Breast epithelium (tissue), 3 donors: ENCODE data around the gene ILK.

Experiments used
- CTCF ChIP-seq, 3 donors: fragments of 450-650 bp; IDR thresholded peaks; one replicate each; pipeline ENCODE4 v1.5.1; 2016 to 2017; ENCODE audit warnings: antibody characterized with exemption in 3 of 3, mild to moderate bottlenecking in 3 of 3, moderate library complexity in 3 of 3
- POLR2A ChIP-seq: fragments of 450-650 bp; IDR thresholded peaks from one replicate; pipeline ENCODE4 v1.6.1; 2016; ENCODE audit warnings: antibody characterized with exemption, mild to moderate bottlenecking, moderate library complexity
- POLR2AphosphoS5 ChIP-seq, 3 donors: sonication (generic); formaldehyde crosslinking; IDR thresholded peaks; one replicate each; pipeline ENCODE4 v1.6.1; 2017; ENCODE audit warnings: antibody characterized with exemption in 3 of 3

GRCh38 chr11:6621711-6622211 is 18.2 kb downstream of the ILK start:
- TF ChIP-seq CTCF (IDR thresholded peaks at IDR 0.05) (no peak), POLR2A (no peak), POLR2AphosphoS5 (IDR thresholded peaks at IDR 0.05) (no peak)
